Body of pancreas (tissue), 4 donors: ENCODE data around the gene FAHD1.

ENCODE experiments used
- POLR2A ChIP-seq, 3 donors: fragments of 450-650 bp; IDR thresholded peaks; one replicate each; pipeline ENCODE4 v1.6.1; 2016; ENCODE audit warnings: antibody characterized with exemption in 3 of 3, mild to moderate bottlenecking in 2 of 3
- TF ChIP-seq, protein P1 (sequence below), 7 experiments: fragments of 450-650 bp in 4 of 7; fragments of 200-600 bp in 3 of 7; sonication (generic) in 3 of 7; IDR thresholded peaks; one replicate each; pipeline ENCODE4 v1.5.1; 2016 to 2019; ENCODE audit warnings: antibody characterized with exemption in 7 of 7

DNA sequence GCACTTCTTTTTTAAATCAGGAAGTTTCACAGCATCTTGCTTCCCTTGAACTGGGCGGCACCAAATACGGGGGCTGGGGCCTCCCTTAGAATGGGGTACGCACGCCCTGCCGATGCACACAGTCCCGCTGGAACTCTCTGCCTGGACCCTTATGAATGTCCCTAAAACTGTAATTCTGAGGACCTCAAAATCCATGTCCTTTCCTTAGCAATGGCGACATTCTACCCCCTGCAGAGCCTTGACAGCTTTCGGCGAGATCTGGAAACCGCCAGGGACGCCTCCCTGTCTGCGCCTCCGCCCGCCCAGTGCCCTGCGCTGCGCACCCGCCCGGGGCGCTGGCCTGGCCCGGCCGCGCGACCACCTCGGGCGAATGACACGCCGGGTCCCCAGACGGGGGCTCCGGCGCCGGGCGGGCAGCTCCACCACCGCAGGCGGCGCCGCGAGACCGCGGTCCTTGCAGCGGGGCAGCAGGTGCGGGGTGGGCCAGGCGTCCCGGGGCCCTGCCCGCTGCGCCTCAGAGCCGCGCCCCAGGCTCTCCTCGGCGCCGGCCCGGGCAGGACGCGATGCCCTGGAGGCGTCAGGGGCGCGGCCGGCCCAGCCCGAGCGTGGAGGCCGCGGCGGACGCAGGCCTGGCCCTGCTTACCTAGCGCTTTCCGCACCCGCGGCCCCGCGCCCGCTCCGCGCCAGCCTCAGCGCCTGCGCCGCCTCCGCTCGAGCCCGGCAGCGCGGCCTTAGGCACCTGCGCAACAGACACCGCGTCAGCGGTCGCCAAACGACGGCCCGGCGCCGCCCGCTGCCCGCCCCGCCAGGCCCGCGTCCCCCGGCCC lies 929 bp upstream of the FAHD1 start:
- no peak for TF ChIP-seq POLR2A (IDR thresholded peaks at IDR 0.05)
- TF ChIP-seq, protein P1, sequence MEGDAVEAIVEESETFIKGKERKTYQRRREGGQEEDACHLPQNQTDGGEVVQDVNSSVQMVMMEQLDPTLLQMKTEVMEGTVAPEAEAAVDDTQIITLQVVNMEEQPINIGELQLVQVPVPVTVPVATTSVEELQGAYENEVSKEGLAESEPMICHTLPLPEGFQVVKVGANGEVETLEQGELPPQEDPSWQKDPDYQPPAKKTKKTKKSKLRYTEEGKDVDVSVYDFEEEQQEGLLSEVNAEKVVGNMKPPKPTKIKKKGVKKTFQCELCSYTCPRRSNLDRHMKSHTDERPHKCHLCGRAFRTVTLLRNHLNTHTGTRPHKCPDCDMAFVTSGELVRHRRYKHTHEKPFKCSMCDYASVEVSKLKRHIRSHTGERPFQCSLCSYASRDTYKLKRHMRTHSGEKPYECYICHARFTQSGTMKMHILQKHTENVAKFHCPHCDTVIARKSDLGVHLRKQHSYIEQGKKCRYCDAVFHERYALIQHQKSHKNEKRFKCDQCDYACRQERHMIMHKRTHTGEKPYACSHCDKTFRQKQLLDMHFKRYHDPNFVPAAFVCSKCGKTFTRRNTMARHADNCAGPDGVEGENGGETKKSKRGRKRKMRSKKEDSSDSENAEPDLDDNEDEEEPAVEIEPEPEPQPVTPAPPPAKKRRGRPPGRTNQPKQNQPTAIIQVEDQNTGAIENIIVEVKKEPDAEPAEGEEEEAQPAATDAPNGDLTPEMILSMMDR (IDR thresholded peaks at IDR 0.05) = peak in 2 of 7 experiments; percentile 14 to 19
